Fibroblast of mammary gland (primary cell): Measurements from ENCODE around the gene KASH5.
"Not testable (repeated sequence)": the region's sequence is repeated elsewhere in the genome, so short reads cannot be mapped to it uniquely, and the experiment has no call there.

Experiments
- DNase-seq: peaks from one replicate; pipeline ENCODE4 v3.0.0-alpha.2; 2010; ENCODE audit warnings: low read depth
- H3K4me3 ChIP-seq: 2 replicates; pipeline ENCODE4 v1.5.1; 2011; ENCODE audit warnings: low read depth, mild to moderate bottlenecking, low read length, moderate library complexity; ENCODE audit not compliant: control insufficient read depth
- CTCF ChIP-seq: conservative IDR thresholded peaks from 2 replicates; pipeline ENCODE4 v1.5.1; 2011; ENCODE audit warnings: low read depth, low read length, inconsistent platforms; ENCODE audit not compliant: control insufficient read depth, insufficient read depth

The KASH5 gene

GRCh38 chr19:49456326-49456725, 68.3 kb downstream of the KASH5 start:
- H3K4me3 ChIP-seq: no peak overlapping the region
- DNase-seq: no peak
- TF ChIP-seq CTCF: no peak

- H3K4me3 ChIP-seq: no peak overlapping the region
- TF ChIP-seq CTCF: no peak
- no peak for DNase-seq
Measured at GRCh38 chr19:49458567-49458903, 70.5 kb downstream of the KASH5 start.

- no peak for DNase-seq
- TF ChIP-seq CTCF: no peak
- no peak overlapping the region for H3K4me3 ChIP-seq
Measured at GRCh38 chr19:49459388-49459787, 71.3 kb downstream of the KASH5 start.

GRCh38 chr19:49461130-49461529, 73.1 kb downstream of the KASH5 start:
- DNase-seq, H3K4me3 ChIP-seq: not testable (repeated sequence)

GRCh38 chr19:49461656-49462055, 73.6 kb downstream of the KASH5 start:
- no peak overlapping the region for H3K4me3 ChIP-seq
- no peak for TF ChIP-seq CTCF

GRCh38 chr19:49462492-49462891, 74.4 kb downstream of the KASH5 start:
- DNase-seq: no peak
- H3K4me3 ChIP-seq: no peak overlapping the region

More at GRCh38 chr19:49461656-49462055, 73.6 kb downstream of the KASH5 start:
- no peak for DNase-seq

GRCh38 chr19:49463960-49464740, 76.1 kb downstream of the KASH5 start:
- DNase-seq: no peak
- TF ChIP-seq CTCF: no peak
- H3K4me3 ChIP-seq: no peak overlapping the region

More at GRCh38 chr19:49462492-49462891, 74.4 kb downstream of the KASH5 start:
- no peak for TF ChIP-seq CTCF
